ENCODE data around the gene ANKMY2. TPM values are rescaled to one million over a fixed set of nuclear protein-coding genes. Genes with fewer than 3 reads are reported as not detected.

The ANKMY2 gene
- total RNA-seq, 1 donor, result 26.8 TPM

DNA sequence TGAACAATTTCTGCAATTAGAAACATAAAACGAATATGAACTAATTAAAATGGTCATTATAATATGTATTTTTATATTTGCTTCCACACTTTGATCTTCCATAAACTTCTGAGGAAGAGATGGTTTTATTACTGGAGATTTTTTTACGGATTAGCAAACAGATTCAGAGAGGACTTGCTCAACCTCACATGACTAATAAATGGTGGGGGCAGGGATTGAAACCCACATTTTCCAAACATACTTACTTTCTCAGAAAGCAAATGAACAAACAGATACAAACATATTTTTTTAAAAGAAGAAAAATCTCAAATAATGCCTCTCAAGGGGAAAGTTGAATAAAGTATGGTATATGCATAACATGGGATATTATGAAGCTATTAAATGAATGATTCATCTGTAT is 18.3 kb downstream of the ANKMY2 start:
- Histone ChIP-seq H3K27ac (ENCODE audit: low read depth, low read length) (no peak overlapping the region), H3K4me1 (ENCODE audit: insufficient read depth, low read length) (no peaks in the 10 kb centered on the region), H3K79me2 (ENCODE audit: insufficient read depth, low read length) (peaks cover 10% of the 10 kb centered on the region), H4K20me1 (ENCODE audit: insufficient read depth, low read length) (no peaks in the 10 kb centered on the region), H3K36me3 (ENCODE audit: insufficient read depth, low read length) (peaks cover 27% of the 10 kb centered on the region), H2AFZ (ENCODE audit: low read length) (no peak overlapping the region), H3K4me3 (ENCODE audit: insufficient read depth, low read length) (no peak overlapping the region), H3K27me3 (ENCODE audit: insufficient read depth, low read length) (no peaks in the 10 kb centered on the region), H3K4me2 (ENCODE audit: insufficient read depth, low read length) (no peak overlapping the region), H3K9me3 (ENCODE audit: low read depth, low read length) (no peaks in the 10 kb centered on the region)
- no peak for DNase-seq (ENCODE audit: insufficient read length, low spot score, missing footprints)
- TF ChIP-seq, protein P1, sequence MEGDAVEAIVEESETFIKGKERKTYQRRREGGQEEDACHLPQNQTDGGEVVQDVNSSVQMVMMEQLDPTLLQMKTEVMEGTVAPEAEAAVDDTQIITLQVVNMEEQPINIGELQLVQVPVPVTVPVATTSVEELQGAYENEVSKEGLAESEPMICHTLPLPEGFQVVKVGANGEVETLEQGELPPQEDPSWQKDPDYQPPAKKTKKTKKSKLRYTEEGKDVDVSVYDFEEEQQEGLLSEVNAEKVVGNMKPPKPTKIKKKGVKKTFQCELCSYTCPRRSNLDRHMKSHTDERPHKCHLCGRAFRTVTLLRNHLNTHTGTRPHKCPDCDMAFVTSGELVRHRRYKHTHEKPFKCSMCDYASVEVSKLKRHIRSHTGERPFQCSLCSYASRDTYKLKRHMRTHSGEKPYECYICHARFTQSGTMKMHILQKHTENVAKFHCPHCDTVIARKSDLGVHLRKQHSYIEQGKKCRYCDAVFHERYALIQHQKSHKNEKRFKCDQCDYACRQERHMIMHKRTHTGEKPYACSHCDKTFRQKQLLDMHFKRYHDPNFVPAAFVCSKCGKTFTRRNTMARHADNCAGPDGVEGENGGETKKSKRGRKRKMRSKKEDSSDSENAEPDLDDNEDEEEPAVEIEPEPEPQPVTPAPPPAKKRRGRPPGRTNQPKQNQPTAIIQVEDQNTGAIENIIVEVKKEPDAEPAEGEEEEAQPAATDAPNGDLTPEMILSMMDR (IDR thresholded peaks at IDR 0.05; ENCODE audit: extremely low read depth, low read depth, low read length), result no peak

DNA sequence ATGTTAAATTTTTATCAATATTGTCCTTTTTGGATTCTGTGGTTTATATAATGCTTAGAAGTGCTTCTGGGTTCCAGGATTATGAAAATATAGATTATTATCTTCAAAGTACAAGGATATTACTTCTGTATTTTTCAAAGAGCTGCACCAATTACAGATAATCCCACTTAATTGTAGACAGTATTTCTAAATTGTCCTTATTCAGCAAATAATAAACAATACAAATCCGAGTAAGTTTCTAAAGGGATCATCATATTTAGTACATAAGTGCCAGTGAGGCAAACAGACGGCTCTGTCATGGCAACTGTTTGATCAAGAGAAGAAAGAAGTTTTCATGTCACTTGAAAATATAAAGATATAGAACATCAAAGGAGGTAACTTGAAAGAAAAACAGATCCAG is 19.2 kb downstream of the ANKMY2 start:
- H3K79me2 ChIP-seq (ENCODE audit: insufficient read depth, low read length), result peaks cover 10% of the 10 kb centered on the region
- H3K4me1 ChIP-seq (ENCODE audit: insufficient read depth, low read length), result no peaks in the 10 kb centered on the region
- H3K4me3 ChIP-seq (ENCODE audit: insufficient read depth, low read length), result no peak overlapping the region
- TF ChIP-seq, protein P1 (IDR thresholded peaks at IDR 0.05; ENCODE audit: extremely low read depth, low read depth, low read length), result no peak
- peaks cover 31% of the 10 kb centered on the region for H3K36me3 ChIP-seq (ENCODE audit: insufficient read depth, low read length)
- no peak for DNase-seq (ENCODE audit: insufficient read length, low spot score, missing footprints)
- H3K4me2 ChIP-seq (ENCODE audit: insufficient read depth, low read length), result no peak overlapping the region
- H2AFZ ChIP-seq (ENCODE audit: low read length), result no peak overlapping the region
- H3K27ac ChIP-seq (ENCODE audit: low read depth, low read length), result no peak overlapping the region
- no peaks in the 10 kb centered on the region for H3K27me3 ChIP-seq (ENCODE audit: insufficient read depth, low read length)
- no peaks in the 10 kb centered on the region for H3K9me3 ChIP-seq (ENCODE audit: low read depth, low read length)
- no peaks in the 10 kb centered on the region for H4K20me1 ChIP-seq (ENCODE audit: insufficient read depth, low read length)

DNA sequence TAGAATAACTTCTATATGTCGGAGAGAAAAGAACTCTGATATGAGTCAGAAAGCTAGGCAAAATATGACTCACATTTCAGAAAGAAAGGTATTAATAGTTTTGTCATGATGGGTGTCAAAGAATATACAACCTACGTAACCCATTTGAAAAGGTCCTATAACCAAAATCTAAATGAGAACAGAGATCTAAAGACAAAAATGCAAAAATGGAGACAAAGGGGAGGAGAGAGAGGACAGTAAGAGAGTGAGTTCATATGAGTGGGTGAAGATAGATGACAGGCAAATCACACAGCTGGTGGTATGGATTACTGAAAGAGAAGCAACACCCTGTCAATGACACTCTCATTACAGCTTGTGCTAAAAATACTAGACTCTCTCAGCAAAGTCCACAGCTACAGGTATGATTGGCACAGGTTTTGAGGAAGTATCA is 25.6 kb downstream of the ANKMY2 start:
- Histone ChIP-seq H3K4me1 (ENCODE audit: insufficient read depth, low read length) (no peaks in the 10 kb centered on the region), H2AFZ (ENCODE audit: low read length) (no peak overlapping the region), H3K9me3 (ENCODE audit: low read depth, low read length) (no peaks in the 10 kb centered on the region), H4K20me1 (ENCODE audit: insufficient read depth, low read length) (no peaks in the 10 kb centered on the region), H3K27ac (ENCODE audit: low read depth, low read length) (no peak overlapping the region), H3K27me3 (ENCODE audit: insufficient read depth, low read length) (no peaks in the 10 kb centered on the region), H3K79me2 (ENCODE audit: insufficient read depth, low read length) (no peaks in the 10 kb centered on the region), H3K4me2 (ENCODE audit: insufficient read depth, low read length) (no peak overlapping the region), H3K36me3 (ENCODE audit: insufficient read depth, low read length) (peaks cover 41% of the 10 kb centered on the region), H3K4me3 (ENCODE audit: insufficient read depth, low read length) (no peak overlapping the region)
- TF ChIP-seq, protein P1 (IDR thresholded peaks at IDR 0.05; ENCODE audit: extremely low read depth, low read depth, low read length), result no peak
- no peak for DNase-seq (ENCODE audit: insufficient read length, low spot score, missing footprints)

- no peak for DNase-seq (ENCODE audit: insufficient read length, low spot score, missing footprints)
- no peak overlapping the region for H3K27ac ChIP-seq (ENCODE audit: low read depth, low read length)
- H2AFZ ChIP-seq (ENCODE audit: low read length), result no peak overlapping the region
- H3K9me3 ChIP-seq (ENCODE audit: low read depth, low read length), result no peaks in the 10 kb centered on the region
- no peaks in the 10 kb centered on the region for H3K27me3 ChIP-seq (ENCODE audit: insufficient read depth, low read length)
- no peak overlapping the region for H3K4me2 ChIP-seq (ENCODE audit: insufficient read depth, low read length)
- no peaks in the 10 kb centered on the region for H4K20me1 ChIP-seq (ENCODE audit: insufficient read depth, low read length)
- H3K79me2 ChIP-seq (ENCODE audit: insufficient read depth, low read length), result no peaks in the 10 kb centered on the region
- TF ChIP-seq, protein P1 (IDR thresholded peaks at IDR 0.05; ENCODE audit: extremely low read depth, low read depth, low read length), result no peak
- peaks cover 27% of the 10 kb centered on the region for H3K36me3 ChIP-seq (ENCODE audit: insufficient read depth, low read length)
- H3K4me3 ChIP-seq (ENCODE audit: insufficient read depth, low read length), result no peak overlapping the region
- H3K4me1 ChIP-seq (ENCODE audit: insufficient read depth, low read length), result no peaks in the 10 kb centered on the region
Measured at GRCh38 chr7:16616542-16616941, 29.0 kb downstream of the ANKMY2 start.
